ENCODE measurements around the gene NFATC2.

The NFATC2 gene

DNA sequence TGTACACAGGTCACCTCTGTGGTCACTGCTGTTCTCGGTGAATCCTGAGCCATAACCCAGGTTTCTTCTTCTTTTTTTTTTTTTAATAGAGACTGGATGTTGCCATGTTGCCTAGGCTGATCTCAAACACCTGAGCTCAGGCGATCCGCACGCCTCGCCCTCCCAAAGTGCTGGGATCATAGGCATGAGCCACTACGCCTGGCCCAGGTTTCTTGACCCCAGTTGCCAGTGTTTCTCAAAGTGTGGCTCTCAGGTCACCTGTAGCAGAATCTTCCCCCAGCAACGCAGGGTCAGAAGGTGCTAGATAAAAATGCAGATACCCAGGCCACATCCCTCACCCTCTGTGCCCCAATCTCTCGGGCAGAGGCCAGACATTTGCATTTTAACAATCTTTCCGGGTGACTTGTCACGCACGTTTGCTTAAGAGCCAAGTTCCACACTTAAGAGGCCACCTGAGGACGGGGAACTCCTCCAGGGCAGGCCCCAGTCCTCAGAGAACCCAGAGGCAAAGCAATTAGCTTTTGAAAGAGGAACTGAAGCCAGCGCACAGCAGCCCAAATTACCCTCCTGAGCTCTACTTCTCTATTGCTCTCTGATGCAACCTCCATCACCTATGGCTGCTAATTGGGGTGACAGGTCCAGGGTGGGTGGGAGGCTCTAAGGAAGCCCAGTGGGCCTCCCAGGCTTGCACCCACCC lies 81.8 kb downstream of the NFATC2 start:
- no peaks in the 10 kb centered on the region for H3K27me3 ChIP-seq (ENCODE audit: low read depth, low read length)
- H3K9ac ChIP-seq (ENCODE audit: low read length), result peak overlapping the region; percentile 53
- H3K9me3 ChIP-seq (ENCODE audit: insufficient read depth, low read length), result no peaks in the 10 kb centered on the region
- peaks cover 52% of the 10 kb centered on the region for H3K4me1 ChIP-seq (ENCODE audit: low read length)
- peak overlapping the region; percentile 83 for H3K27ac ChIP-seq (ENCODE audit: low read length)
- no peak overlapping the region for H2AFZ ChIP-seq (ENCODE audit: low read depth, low read length)
- peak; percentile 67; the same call in 1 of the 2 replicates for TF ChIP-seq EZH2phosphoT487 (IDR thresholded peaks at IDR 0.05; ENCODE audit: low read depth)
- TF ChIP-seq CTCF (IDR thresholded peaks at IDR 0.05; ENCODE audit: low read depth, low read length), result no peak
- H3K36me3 ChIP-seq (replicated peaks; ENCODE audit: low read depth, low read length), result peaks cover 75% of the 10 kb centered on the region
- H3K4me3 ChIP-seq (ENCODE audit: low read length), result peak overlapping the region; percentile 28
- H4K20me1 ChIP-seq (ENCODE audit: insufficient read depth, low read length), result no peaks in the 10 kb centered on the region
- peaks cover 29% of the 10 kb centered on the region for H3K79me2 ChIP-seq (ENCODE audit: low read length)
- H3K4me2 ChIP-seq (ENCODE audit: low read length), result peak overlapping the region; percentile 58

- TF ChIP-seq CTCF (IDR thresholded peaks at IDR 0.05; ENCODE audit: low read depth, low read length) (no peak), EZH2phosphoT487 (IDR thresholded peaks at IDR 0.05; ENCODE audit: low read depth) (no peak)
- Histone ChIP-seq H3K9me3 (ENCODE audit: insufficient read depth, low read length) (no peaks in the 10 kb centered on the region), H3K27me3 (ENCODE audit: low read depth, low read length) (no peaks in the 10 kb centered on the region), H4K20me1 (ENCODE audit: insufficient read depth, low read length) (no peaks in the 10 kb centered on the region), H3K4me1 (ENCODE audit: low read length) (peaks cover 52% of the 10 kb centered on the region), H2AFZ (ENCODE audit: low read depth, low read length) (no peak overlapping the region), H3K9ac (ENCODE audit: low read length) (peak overlapping the region; percentile 48), H3K27ac (ENCODE audit: low read length) (peak overlapping the region; percentile 83), H3K36me3 (replicated peaks; ENCODE audit: low read depth, low read length) (peaks cover 73% of the 10 kb centered on the region), H3K79me2 (ENCODE audit: low read length) (peaks cover 29% of the 10 kb centered on the region), H3K4me3 (ENCODE audit: low read length) (peak overlapping the region; percentile 28; the same call in 1 of the 2 replicates), H3K4me2 (ENCODE audit: low read length) (peak overlapping the region; percentile 58)
These were observed 82.4 kb downstream of the NFATC2 start for GRCh38 chr20:51460163-51460562.

- H3K27me3 ChIP-seq (ENCODE audit: low read depth, low read length), result no peaks in the 10 kb centered on the region
- no peaks in the 10 kb centered on the region for H4K20me1 ChIP-seq (ENCODE audit: insufficient read depth, low read length)
- H3K79me2 ChIP-seq (ENCODE audit: low read length), result peaks cover 29% of the 10 kb centered on the region
- no peak overlapping the region for H3K4me3 ChIP-seq (ENCODE audit: low read length)
- TF ChIP-seq CTCF (IDR thresholded peaks at IDR 0.05; ENCODE audit: low read depth, low read length) (no peak), EZH2phosphoT487 (IDR thresholded peaks at IDR 0.05; ENCODE audit: low read depth) (no peak)
- H3K4me1 ChIP-seq (ENCODE audit: low read length), result peaks cover 52% of the 10 kb centered on the region
- H3K9ac ChIP-seq (ENCODE audit: low read length), result no peak overlapping the region
- no peak overlapping the region for H3K27ac ChIP-seq (ENCODE audit: low read length)
- H2AFZ ChIP-seq (ENCODE audit: low read depth, low read length), result no peak overlapping the region
- peaks cover 76% of the 10 kb centered on the region for H3K36me3 ChIP-seq (replicated peaks; ENCODE audit: low read depth, low read length)
- H3K9me3 ChIP-seq (ENCODE audit: insufficient read depth, low read length), result no peaks in the 10 kb centered on the region
- no peak overlapping the region for H3K4me2 ChIP-seq (ENCODE audit: low read length)
These were observed 83.6 kb downstream of the NFATC2 start for GRCh38 chr20:51458751-51459439.

DNA sequence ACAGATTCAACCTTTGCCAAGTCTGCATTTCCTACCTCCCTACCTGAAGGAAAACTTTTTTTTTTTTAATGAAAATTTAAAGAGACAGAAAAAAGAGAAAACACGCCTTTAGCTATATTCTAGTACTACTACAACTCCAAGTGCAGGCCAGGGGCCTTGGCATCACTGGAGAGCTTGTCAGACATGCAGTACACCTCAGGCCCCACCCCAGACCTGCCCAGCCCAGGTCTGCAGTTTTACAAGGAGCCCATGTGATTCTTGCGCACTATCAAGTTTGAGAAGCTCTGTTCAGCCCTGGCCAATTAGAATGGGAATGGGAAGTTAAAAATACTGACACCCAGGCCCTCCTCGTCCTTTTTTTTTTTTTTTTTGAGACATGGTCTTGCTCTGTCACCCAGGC lies 85.0 kb downstream of the NFATC2 start:
- Histone ChIP-seq H3K36me3 (replicated peaks; ENCODE audit: low read depth, low read length) (peaks cover 77% of the 10 kb centered on the region), H2AFZ (ENCODE audit: low read depth, low read length) (no peak overlapping the region), H3K9me3 (ENCODE audit: insufficient read depth, low read length) (no peaks in the 10 kb centered on the region), H3K79me2 (ENCODE audit: low read length) (peaks cover 29% of the 10 kb centered on the region), H3K4me2 (ENCODE audit: low read length) (peak overlapping the region; percentile 1; the same call in 1 of the 2 replicates), H4K20me1 (ENCODE audit: insufficient read depth, low read length) (no peaks in the 10 kb centered on the region), H3K9ac (ENCODE audit: low read length) (no peak overlapping the region), H3K4me3 (ENCODE audit: low read length) (no peak overlapping the region), H3K27ac (ENCODE audit: low read length) (peak overlapping the region; percentile 4; the same call in 1 of the 2 replicates), H3K4me1 (ENCODE audit: low read length) (peaks cover 50% of the 10 kb centered on the region), H3K27me3 (ENCODE audit: low read depth, low read length) (no peaks in the 10 kb centered on the region)
- TF ChIP-seq CTCF (IDR thresholded peaks at IDR 0.05; ENCODE audit: low read depth, low read length) (no peak), EZH2phosphoT487 (IDR thresholded peaks at IDR 0.05; ENCODE audit: low read depth) (no peak)

All from OCI-LY3 (cell line).